Measurements from ENCODE around the gene IL4R. TPM values are rescaled to one million over a fixed set of nuclear protein-coding genes. Genes with fewer than 3 reads are reported as not detected.

Gene IL4R
- total and polyA plus RNA-seq, 2 of the 13 experiments (the other 11 are each of a cell fraction or from before 2014, with no cell fraction given), result 15.9 to 49.6 TPM

- TF ChIP-seq ZNF496 (CRISPR knock-in tag; IDR thresholded peaks at IDR 0.05; ENCODE audit: insufficient replicate concordance) (no peak), ZNF30 (CRISPR knock-in tag; IDR thresholded peaks at IDR 0.05) (no peak), ZFP82 (CRISPR knock-in tag; IDR thresholded peaks at IDR 0.05; ENCODE audit: borderline replicate concordance) (no peak), PCBP1 (IDR thresholded peaks at IDR 0.05; ENCODE audit: borderline replicate concordance, low read depth, low read length) (no peak), ZNF800 (CRISPR knock-in tag; IDR thresholded peaks at IDR 0.05) (peak; percentile 14; the same call in 1 of the 2 replicates), ZNF569 (CRISPR knock-in tag; IDR thresholded peaks at IDR 0.05; ENCODE audit: borderline replicate concordance) (no peak), NAIF1 (CRISPR knock-in tag; IDR thresholded peaks at IDR 0.05; ENCODE audit: borderline replicate concordance) (peak; percentile 64; the same call in 1 of the 2 replicates), SMARCC2 (IDR thresholded peaks at IDR 0.05) (no peak), ZNF136 (CRISPR knock-in tag; IDR thresholded peaks at IDR 0.05; ENCODE audit: low read depth) (0 out of 2 replicates have a peak, but pooled peaks have one; percentile 16), SRF (IDR thresholded peaks at IDR 0.05; ENCODE audit: low read depth, low read length) (peak; percentile 97)
Observed at GRCh38 chr16:27312580-27313421, 973 bp upstream of the IL4R start (continued).

All from HepG2 (cell line).